ENCODE measurements around the gene USH2A.

DNA sequence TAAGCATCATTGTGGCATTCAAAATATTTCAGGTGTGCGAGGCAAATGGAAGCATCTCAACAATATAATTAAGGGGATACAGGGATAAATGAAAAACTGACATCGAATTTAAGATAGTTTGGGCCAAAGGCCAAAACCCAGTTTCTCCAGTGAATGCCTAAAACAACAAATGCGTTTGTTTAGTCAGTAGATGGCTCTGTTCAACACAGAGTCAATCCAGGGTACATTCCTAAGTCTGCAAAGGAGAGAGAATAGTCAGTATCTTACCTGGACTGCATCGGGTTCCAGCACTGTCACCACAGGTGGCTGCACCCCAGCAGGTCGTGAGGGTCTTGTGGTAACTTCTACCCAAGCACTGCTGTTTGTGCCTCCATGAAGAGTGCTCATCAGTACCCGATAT lies 535.1 kb downstream of the USH2A start:
- TF ChIP-seq CTCF (IDR thresholded peaks at IDR 0.05; ENCODE audit: low read length) (no peak), EZH2 (optimal IDR thresholded peaks at IDR 0.05; ENCODE audit: low read depth, low read length) (no peak)
